Suprapubic skin (tissue), 4 donors: ENCODE measurements around the gene RTL10. TPM values are rescaled to one million over a fixed set of nuclear protein-coding genes. Genes with fewer than 3 reads are reported as not detected.
A peak's percentile ranks its signal among the peaks of the same experiment; 100 is the strongest.

Experiments used
- DNase-seq, 2 donors: peaks; one replicate each; pipeline ENCODE4 v3.0.0-alpha.2; 2019; ENCODE audit warnings: low spot score in 2 of 2
- H3K27ac ChIP-seq: fragments of 200-600 bp; sonication (generic); one replicate; pipeline ENCODE4 v1.5.1; 2019
- H3K27me3 ChIP-seq: fragments of 200-600 bp; sonication (generic); one replicate; pipeline ENCODE4 v1.5.1; 2019
- H3K36me3 ChIP-seq: fragments of 200-600 bp; sonication (generic); one replicate; pipeline ENCODE4 v1.5.1; 2019
- H3K4me1 ChIP-seq: fragments of 200-600 bp; sonication (generic); one replicate; pipeline ENCODE4 v1.5.1; 2019
- H3K4me3 ChIP-seq: fragments of 200-600 bp; sonication (generic); one replicate; pipeline ENCODE4 v1.5.1; 2019; ENCODE audit warnings: mild to moderate bottlenecking
- H3K9me3 ChIP-seq: fragments of 200-600 bp; sonication (generic); one replicate; pipeline ENCODE4 v1.5.1; 2019
- EP300 ChIP-seq: sonication (generic); formaldehyde crosslinking; IDR thresholded peaks from one replicate; pipeline ENCODE4 v1.6.1; 2017; ENCODE audit warnings: antibody characterized with exemption
- POLR2A ChIP-seq, 2 donors: fragments of 450-650 bp; IDR thresholded peaks; one replicate each; pipeline ENCODE4 v1.6.1; 2017; ENCODE audit warnings: antibody characterized with exemption in 2 of 2, mild to moderate bottlenecking in 2 of 2, moderate library complexity in 2 of 2
- POLR2AphosphoS5 ChIP-seq, 3 donors: sonication (generic); formaldehyde crosslinking; IDR thresholded peaks; one replicate each; pipeline ENCODE4 v1.6.1; 2017; ENCODE audit warnings: antibody characterized with exemption in 3 of 3
- WGBS: methylation state at CpG from one replicate; pipeline ENCODE4 v1.1.5; 2018; 5-methylcytosine and 5-hydroxymethylcytosine counted together
- total RNA-seq, 4 donors: library from RNA; depleted of rRNA; stranded (reverse); fragments of >200 nt; gene quantifications; one replicate each; pipeline ENCODE4 v1.1.0, GENCODE V29; 2016
- TF ChIP-seq, protein P1 (sequence below), 2 donors: fragments of 200-600 bp in 1 of 2; fragments of 450-650 bp in 1 of 2; sonication (generic) in 1 of 2; IDR thresholded peaks; one replicate each; pipeline ENCODE4 v1.5.1; 2016 to 2019; ENCODE audit warnings: antibody characterized with exemption in 2 of 2, mild to moderate bottlenecking in 1 of 2, moderate library complexity in 1 of 2

RTL10 gene
- total RNA-seq, 4 donors from 2014 or later, result 21.8 to 46.2 (median 32.4) TPM

DNA sequence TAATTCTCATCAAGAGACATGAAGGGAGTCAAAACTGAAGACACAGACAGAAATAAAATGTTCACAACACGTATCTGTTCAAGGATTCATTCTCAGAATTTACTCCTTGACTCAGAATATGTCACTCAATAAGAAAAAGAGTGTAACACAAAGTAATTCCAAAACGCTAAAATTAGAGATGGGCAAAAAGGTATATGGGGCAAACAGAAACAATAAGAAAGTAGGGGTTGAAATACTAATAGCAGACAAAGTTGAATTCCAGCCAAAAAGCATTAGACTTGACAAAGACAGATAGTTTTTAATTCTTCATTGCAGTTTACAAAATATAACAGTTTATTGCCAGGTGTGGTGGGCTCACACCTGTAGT lies 26.7 kb downstream of the RTL10 start:
- no peaks in the 10 kb centered on the region for H3K36me3 ChIP-seq
- WGBS, result 83% methylated on average over 2 of the region's 2 CpGs
- H3K9me3 ChIP-seq, result no peaks in the 10 kb centered on the region
- no peaks in the 10 kb centered on the region for H3K27me3 ChIP-seq
- no peak overlapping the region for H3K27ac ChIP-seq
- no peak overlapping the region for H3K4me3 ChIP-seq
- peaks cover 34% of the 10 kb centered on the region for H3K4me1 ChIP-seq
- DNase-seq, result no peak
- TF ChIP-seq EP300 (no peak), POLR2AphosphoS5 (IDR thresholded peaks at IDR 0.05) (no peak), POLR2A (IDR thresholded peaks at IDR 0.05) (no peak)
- TF ChIP-seq, protein P1, sequence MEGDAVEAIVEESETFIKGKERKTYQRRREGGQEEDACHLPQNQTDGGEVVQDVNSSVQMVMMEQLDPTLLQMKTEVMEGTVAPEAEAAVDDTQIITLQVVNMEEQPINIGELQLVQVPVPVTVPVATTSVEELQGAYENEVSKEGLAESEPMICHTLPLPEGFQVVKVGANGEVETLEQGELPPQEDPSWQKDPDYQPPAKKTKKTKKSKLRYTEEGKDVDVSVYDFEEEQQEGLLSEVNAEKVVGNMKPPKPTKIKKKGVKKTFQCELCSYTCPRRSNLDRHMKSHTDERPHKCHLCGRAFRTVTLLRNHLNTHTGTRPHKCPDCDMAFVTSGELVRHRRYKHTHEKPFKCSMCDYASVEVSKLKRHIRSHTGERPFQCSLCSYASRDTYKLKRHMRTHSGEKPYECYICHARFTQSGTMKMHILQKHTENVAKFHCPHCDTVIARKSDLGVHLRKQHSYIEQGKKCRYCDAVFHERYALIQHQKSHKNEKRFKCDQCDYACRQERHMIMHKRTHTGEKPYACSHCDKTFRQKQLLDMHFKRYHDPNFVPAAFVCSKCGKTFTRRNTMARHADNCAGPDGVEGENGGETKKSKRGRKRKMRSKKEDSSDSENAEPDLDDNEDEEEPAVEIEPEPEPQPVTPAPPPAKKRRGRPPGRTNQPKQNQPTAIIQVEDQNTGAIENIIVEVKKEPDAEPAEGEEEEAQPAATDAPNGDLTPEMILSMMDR (IDR thresholded peaks at IDR 0.05), result no peak

DNA sequence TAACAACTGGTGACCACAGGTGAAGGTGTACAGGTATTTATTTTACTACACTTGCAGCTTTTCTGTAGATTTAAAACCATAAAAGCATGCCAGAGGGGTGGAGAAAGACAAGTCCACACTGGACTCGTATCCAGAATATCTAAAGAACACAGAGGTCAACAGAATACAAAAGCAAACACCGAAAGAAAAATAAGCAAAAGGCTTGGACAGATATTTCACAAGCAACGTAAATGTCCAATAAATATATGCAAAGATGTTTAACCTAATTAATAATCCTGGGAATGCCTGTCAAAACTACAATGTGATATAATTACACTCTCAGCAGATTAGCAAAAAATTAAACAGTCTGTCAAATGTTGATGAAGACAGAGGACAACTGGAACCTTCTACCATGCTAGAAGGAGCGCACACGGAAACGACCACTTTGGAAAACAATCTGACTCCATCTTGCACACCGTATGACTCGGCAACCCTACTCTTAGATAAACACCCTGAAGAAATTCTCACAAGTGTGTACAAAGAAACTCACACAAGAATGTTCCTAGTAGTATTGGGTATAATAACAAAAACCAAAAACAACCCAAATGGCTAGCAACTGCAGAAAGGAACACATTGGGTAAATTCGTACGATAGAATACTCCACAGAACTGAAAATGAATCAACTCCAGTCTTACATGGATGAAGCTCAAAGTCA lies 27.2 kb downstream of the RTL10 start:
- peaks cover 33% of the 10 kb centered on the region for H3K4me1 ChIP-seq
- H3K9me3 ChIP-seq, result no peaks in the 10 kb centered on the region
- H3K27me3 ChIP-seq, result no peaks in the 10 kb centered on the region
- no peak overlapping the region for H3K27ac ChIP-seq
- H3K36me3 ChIP-seq, result no peaks in the 10 kb centered on the region
- 81% methylated on average over 10 of the region's 10 CpGs for WGBS
- no peak for TF ChIP-seq POLR2AphosphoS5 (IDR thresholded peaks at IDR 0.05)
- TF ChIP-seq POLR2A (IDR thresholded peaks at IDR 0.05), result no peak
- no peak for TF ChIP-seq EP300
- TF ChIP-seq, protein P1 (IDR thresholded peaks at IDR 0.05), result no peak
- DNase-seq, result no peak
- no peak overlapping the region for H3K4me3 ChIP-seq

DNA sequence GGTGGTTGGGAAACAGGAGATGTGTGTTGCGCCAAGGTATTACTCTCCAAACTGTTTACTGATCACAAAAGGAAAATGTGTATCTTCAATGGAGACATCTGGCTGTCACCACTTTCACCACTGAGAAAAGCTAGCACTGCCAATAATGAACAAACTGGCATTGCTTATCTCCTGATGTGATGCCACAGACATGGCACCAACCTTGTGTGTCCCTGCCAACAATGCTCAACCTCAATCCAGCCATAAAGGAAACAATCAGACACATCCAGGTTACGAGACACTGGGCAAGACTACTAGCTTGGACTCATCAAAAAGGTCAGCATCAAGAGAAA lies 28.1 kb downstream of the RTL10 start:
- no peak overlapping the region for H3K27ac ChIP-seq
- H3K9me3 ChIP-seq, result no peaks in the 10 kb centered on the region
- WGBS, result 57% methylated on average over 2 of the region's 2 CpGs
- no peak for DNase-seq
- H3K4me1 ChIP-seq, result peaks cover 33% of the 10 kb centered on the region
- no peaks in the 10 kb centered on the region for H3K27me3 ChIP-seq
- no peaks in the 10 kb centered on the region for H3K36me3 ChIP-seq
- H3K4me3 ChIP-seq, result no peak overlapping the region
- TF ChIP-seq, protein P1 (IDR thresholded peaks at IDR 0.05), result no peak
- TF ChIP-seq POLR2AphosphoS5 (IDR thresholded peaks at IDR 0.05) (no peak), EP300 (no peak), POLR2A (IDR thresholded peaks at IDR 0.05) (no peak)

DNA sequence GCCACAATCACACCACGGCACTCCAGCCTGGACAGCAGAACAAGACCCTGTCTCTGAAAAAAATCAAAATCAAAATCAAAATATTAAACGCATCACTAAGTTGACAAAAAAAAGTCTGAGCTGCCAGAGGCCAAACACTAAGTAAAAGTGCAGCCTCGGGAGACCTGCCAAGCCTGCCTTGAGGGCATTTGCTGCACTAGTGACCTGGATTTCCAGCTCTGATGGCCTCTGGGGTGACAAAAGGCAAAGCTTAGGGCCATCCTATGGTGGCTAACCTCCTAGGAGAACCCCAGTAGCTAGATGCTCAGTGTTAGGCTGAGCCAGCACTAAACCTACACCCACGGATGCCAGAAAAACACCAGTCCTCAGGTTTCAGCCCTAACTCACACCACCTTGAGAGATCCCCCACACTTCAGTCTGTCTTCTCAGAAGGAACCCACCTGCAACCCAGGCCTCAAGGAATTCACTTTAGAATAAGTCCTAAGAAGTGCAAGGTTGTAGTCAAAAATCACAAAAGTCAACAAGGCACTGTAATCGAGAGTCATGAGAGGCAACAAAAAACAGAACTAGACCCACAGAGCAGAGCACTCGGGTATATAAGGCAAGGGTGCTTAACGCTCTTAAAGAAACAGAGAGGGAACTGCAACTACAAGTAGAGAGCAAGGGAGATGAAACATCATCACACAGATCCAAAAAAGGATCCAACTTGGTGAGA lies 28.6 kb downstream of the RTL10 start:
- 84% methylated on average over 7 of the region's 7 CpGs for WGBS
- Histone ChIP-seq H3K36me3 (no peaks in the 10 kb centered on the region), H3K4me3 (no peak overlapping the region), H3K9me3 (no peaks in the 10 kb centered on the region), H3K4me1 (peaks cover 33% of the 10 kb centered on the region), H3K27ac (no peak overlapping the region), H3K27me3 (no peaks in the 10 kb centered on the region)
- peak in 1 of 2 donors; percentile 61 for DNase-seq
- TF ChIP-seq POLR2A (IDR thresholded peaks at IDR 0.05) (no peak), EP300 (no peak), POLR2AphosphoS5 (IDR thresholded peaks at IDR 0.05) (no peak)
- TF ChIP-seq, protein P1 (IDR thresholded peaks at IDR 0.05), result no peak

DNA sequence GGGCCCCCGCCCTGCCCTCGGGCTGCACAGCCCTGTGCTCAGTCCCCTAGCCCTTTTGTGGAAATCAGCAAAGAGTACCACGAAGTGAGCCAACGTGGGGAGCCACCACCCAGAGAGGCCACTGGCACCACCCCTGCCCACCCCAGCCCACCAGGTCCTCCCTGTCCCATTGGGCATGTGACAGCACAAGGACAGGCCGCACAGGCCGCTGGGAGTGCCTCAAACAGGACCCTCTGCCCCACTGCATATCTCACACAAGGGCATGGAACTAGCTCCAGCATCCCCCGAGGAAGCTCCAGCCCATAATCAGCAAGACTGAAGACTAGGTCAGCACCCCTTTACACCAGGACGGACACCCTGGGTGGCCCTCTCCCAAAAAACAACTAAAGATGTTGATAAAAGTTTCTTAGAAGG lies 29.7 kb downstream of the RTL10 start:
- Histone ChIP-seq H3K4me1 (peaks cover 33% of the 10 kb centered on the region), H3K27ac (no peak overlapping the region), H3K36me3 (no peaks in the 10 kb centered on the region), H3K27me3 (no peaks in the 10 kb centered on the region), H3K9me3 (no peaks in the 10 kb centered on the region), H3K4me3 (no peak overlapping the region)
- DNase-seq, result no peak
- TF ChIP-seq, protein P1 (IDR thresholded peaks at IDR 0.05), result no peak
- TF ChIP-seq POLR2AphosphoS5 (IDR thresholded peaks at IDR 0.05), result no peak
- no peak for TF ChIP-seq POLR2A (IDR thresholded peaks at IDR 0.05)
- no peak for TF ChIP-seq EP300
- 72% methylated on average over 5 of the region's 8 CpGs for WGBS
